HG02798 (cell line): ENCODE data around the gene ICE1.
"Not testable (repeated sequence)": the region's sequence is repeated elsewhere in the genome, so short reads cannot be mapped to it uniquely, and the experiment has no call there.

ENCODE experiments used
- ATAC-seq: cut with Tn5 transposase; IDR thresholded peaks from one replicate; pipeline ENCODE4 v1.9.1; 2021; ENCODE audit warnings: mild to moderate bottlenecking; ENCODE audit not compliant: unreplicated experiment, poor library complexity

ICE1 gene

GRCh38 chr5:5401095-5401494 lies 21.4 kb upstream of the ICE1 start:
- ATAC-seq, result no peak

- ATAC-seq, result no peak
Measured at GRCh38 chr5:5403741-5404140, 18.7 kb upstream of the ICE1 start.

GRCh38 chr5:5404381-5404780 lies 18.1 kb upstream of the ICE1 start:
- no peak for ATAC-seq

- no peak for ATAC-seq
Measured at GRCh38 chr5:5405441-5405840, 17.0 kb upstream of the ICE1 start.

- ATAC-seq, result no peak
Measured at GRCh38 chr5:5407924-5408323, 14.6 kb upstream of the ICE1 start.

- ATAC-seq, result no peak
Measured at GRCh38 chr5:5409151-5409810, 13.2 kb upstream of the ICE1 start.

GRCh38 chr5:5413856-5414255 lies 8.6 kb upstream of the ICE1 start:
- not testable (repeated sequence) for ATAC-seq

- no peak for ATAC-seq
Measured at GRCh38 chr5:5414999-5415398, 7.5 kb upstream of the ICE1 start.

- no peak for ATAC-seq
Measured at GRCh38 chr5:5416733-5417132, 5.7 kb upstream of the ICE1 start.

- ATAC-seq, result no peak
Measured at GRCh38 chr5:5418006-5418405, 4.5 kb upstream of the ICE1 start.

- ATAC-seq, result no peak
Measured at GRCh38 chr5:5418764-5419163, 3.7 kb upstream of the ICE1 start.

GRCh38 chr5:5419291-5420210 lies 2.9 kb upstream of the ICE1 start:
- ATAC-seq, result no peak

GRCh38 chr5:5420251-5420650 lies 2.2 kb upstream of the ICE1 start:
- no peak for ATAC-seq

- ATAC-seq, result no peak
Measured at GRCh38 chr5:5421149-5421960, 1.1 kb upstream of the ICE1 start.

GRCh38 chr5:5422819-5423515 lies 490 bp downstream of the ICE1 start:
- peak; percentile 15 for ATAC-seq

GRCh38 chr5:5423586-5423985 lies 1.1 kb downstream of the ICE1 start:
- ATAC-seq, result no peak

GRCh38 chr5:5424736-5425135 lies 2.3 kb downstream of the ICE1 start:
- ATAC-seq, result no peak

- no peak for ATAC-seq
Measured at GRCh38 chr5:5430136-5430535, 7.7 kb downstream of the ICE1 start.

GRCh38 chr5:5432020-5432707 lies 9.7 kb downstream of the ICE1 start:
- ATAC-seq, result no peak
